OCI-LY7 (cell line): Measurements from ENCODE around the gene KRT86. TPM values are rescaled to one million over a fixed set of nuclear protein-coding genes. Genes with fewer than 3 reads are reported as not detected.

Experiments used
- BruUV-seq: library from RNA; stranded (reverse); fragments of 400-500 nt; replicated peaks from 2 replicates; lab custom pipeline; 2021; lab: Mats Ljungman, UMichigan
- CTCF ChIA-PET: fragments of 300-600 bp; sonication (Branson Sonifier 250); formaldehyde crosslinking; loops from one replicate; lab custom pipeline; 2022; ENCODE audit warnings: antibody characterized with exemption; ENCODE audit not compliant: unreplicated experiment; lab: Charles Lee
- POLR2A ChIA-PET: fragments of 300-600 bp; sonication (Branson Sonifier 250); formaldehyde crosslinking; loops from one replicate; lab custom pipeline; 2022; ENCODE audit warnings: antibody characterized with exemption; lab: Charles Lee
- DNase-seq: peaks from one replicate; pipeline ENCODE4 v3.0.0-alpha.2; 2015; ENCODE audit warnings: low spot score
- H2AFZ ChIP-seq: fragments of 200-600 bp; sonication (generic), shearing (Covaris generic); 2 replicates; pipeline ENCODE4 v1.6.1; 2014; ENCODE audit warnings: mild to moderate bottlenecking, antibody characterized with exemption, low read length, moderate library complexity
- H3K27ac ChIP-seq: fragments of 200-600 bp; sonication (generic); 2 replicates; pipeline ENCODE4 v1.5.1; 2014; ENCODE audit warnings: mixed run types, low read depth, mild to moderate bottlenecking, moderate library complexity, low read length, inconsistent platforms; ENCODE audit not compliant: poor library complexity, severe bottlenecking
- H3K36me3 ChIP-seq: fragments of 200-600 bp; sonication (generic); 2 replicates; pipeline ENCODE4 v1.6.1; 2014; ENCODE audit warnings: mild to moderate bottlenecking, antibody characterized with exemption, low read length, moderate library complexity, mixed read lengths; ENCODE audit not compliant: insufficient read depth
- H3K4me1 ChIP-seq: fragments of 200-600 bp; sonication (generic); 2 replicates; pipeline ENCODE4 v1.5.1; 2014; ENCODE audit warnings: mild to moderate bottlenecking, low read length; ENCODE audit not compliant: insufficient read depth, poor library complexity, severe bottlenecking
- H3K4me2 ChIP-seq: fragments of 200-600 bp; sonication (generic); 2 replicates; pipeline ENCODE4 v1.6.1; 2014; ENCODE audit warnings: mild to moderate bottlenecking, low read length
- H3K4me3 ChIP-seq: fragments of 200-600 bp; sonication (generic); 2 replicates; pipeline ENCODE4 v1.5.1; 2014; ENCODE audit warnings: mild to moderate bottlenecking, low read depth, low read length; ENCODE audit not compliant: poor library complexity, severe bottlenecking
- H3K79me2 ChIP-seq: fragments of 200-600 bp; sonication (generic); 2 replicates; pipeline ENCODE4 v1.6.1; 2016; ENCODE audit warnings: low read depth, mild to moderate bottlenecking, low read length, moderate library complexity, mixed read lengths; ENCODE audit not compliant: insufficient read depth
- H3K9me2 ChIP-seq: fragments of 200-600 bp; sonication (generic); 2 replicates; pipeline ENCODE4 v1.6.1; 2016; ENCODE audit warnings: mild to moderate bottlenecking, low read length, mixed read lengths; ENCODE audit not compliant: insufficient read depth
- H3K9me3 ChIP-seq: fragments of 200-600 bp; sonication (generic); 2 replicates; pipeline ENCODE4 v1.6.1; 2014; ENCODE audit warnings: mild to moderate bottlenecking, mixed run types, low read length, mixed read lengths
- H4K20me1 ChIP-seq: fragments of 200-600 bp; sonication (generic); 2 replicates; pipeline ENCODE4 v1.6.1; 2014; ENCODE audit warnings: mild to moderate bottlenecking, antibody characterized with exemption, low read length, moderate library complexity, mixed read lengths; ENCODE audit not compliant: insufficient read depth
- CTCF ChIP-seq: fragments of 200-600 bp; sonication (generic); conservative IDR thresholded peaks from 2 replicates; pipeline ENCODE4 v1.5.1; 2014; ENCODE audit warnings: mild to moderate bottlenecking, antibody characterized with exemption, low read length, moderate library complexity, mixed read lengths
- EZH2phosphoT487 ChIP-seq: fragments of 200-600 bp; sonication (generic); IDR thresholded peaks from 2 replicates; pipeline ENCODE4 v1.6.1; 2018; ENCODE audit warnings: low read depth, borderline replicate concordance, mild to moderate bottlenecking, mixed run types, antibody characterized with exemption, low read length, moderate library complexity, mixed read lengths
- intact Hi-C: fragments of 100-400 bp; cut with micrococcal nuclease; formaldehyde crosslinking; loops from one replicate; pipeline ENCODE4 v1.10.0; 2022; ENCODE audit not compliant: unreplicated experiment
- total RNA-seq, 2 experiments: library from RNA; depleted of rRNA in 1 of 2; stranded (reverse); fragments of >200 nt in 1 of 2; shearing (Covaris generic) in 1 of 2; gene quantifications; 2 replicates each; pipeline ENCODE4 v1.2.3, GENCODE V29; 2014 to 2022

Gene KRT86
- total RNA-seq, 2 experiments from 2014 or later: not detected

GRCh38 chr12:52259657-52260243 is 14.7 kb upstream of the KRT86 start:
- Histone ChIP-seq H3K4me2 (no peak overlapping the region), H3K4me3 (no peak overlapping the region), H3K79me2 (no peaks in the 10 kb centered on the region), H3K9me2 (no peaks in the 10 kb centered on the region), H3K4me1 (no peaks in the 10 kb centered on the region), H3K36me3 (no peaks in the 10 kb centered on the region), H3K9me3 (no peaks in the 10 kb centered on the region), H2AFZ (no peak overlapping the region), H4K20me1 (no peaks in the 10 kb centered on the region), H3K27ac (no peak overlapping the region)
- BruUV-seq: no TSS peak
- TF ChIP-seq CTCF (no peak), EZH2phosphoT487 (no peak)
- intact Hi-C loops: no loop called here
- POLR2A ChIA-PET: no interaction called here
- CTCF ChIA-PET: no interaction called here
- DNase-seq: no peak

- no peaks in the 10 kb centered on the region for H4K20me1 ChIP-seq
- intact Hi-C loops: no loop called here
- ChIA-PET CTCF (interaction anchor here (0.6 kb wide), 1 partner anchor 101 kb away, joined by 3 read pairs; no protein-coding TSS in a partner anchor), POLR2A (no interaction called here)
- TF ChIP-seq EZH2phosphoT487 (no peak), CTCF (no peak)
- H3K4me2 ChIP-seq: no peak overlapping the region
- H3K4me3 ChIP-seq: no peak overlapping the region
- DNase-seq: no peak
- H3K4me1 ChIP-seq: no peaks in the 10 kb centered on the region
- no peaks in the 10 kb centered on the region for H3K9me3 ChIP-seq
- no peaks in the 10 kb centered on the region for H3K9me2 ChIP-seq
- H3K79me2 ChIP-seq: no peaks in the 10 kb centered on the region
- BruUV-seq: no TSS peak
- no peak overlapping the region for H3K27ac ChIP-seq
- H2AFZ ChIP-seq: no peak overlapping the region
- no peaks in the 10 kb centered on the region for H3K36me3 ChIP-seq
Observed at GRCh38 chr12:52260361-52261207, 13.9 kb upstream of the KRT86 start.

- H3K79me2 ChIP-seq: no peaks in the 10 kb centered on the region
- CTCF ChIA-PET: no interaction called here
- POLR2A ChIA-PET: no interaction called here
- H4K20me1 ChIP-seq: no peaks in the 10 kb centered on the region
- H3K4me1 ChIP-seq: no peaks in the 10 kb centered on the region
- H3K9me3 ChIP-seq: no peaks in the 10 kb centered on the region
- no peak for TF ChIP-seq CTCF
- TF ChIP-seq EZH2phosphoT487: no peak
- no peaks in the 10 kb centered on the region for H3K36me3 ChIP-seq
- H3K9me2 ChIP-seq: no peaks in the 10 kb centered on the region
- H3K27ac ChIP-seq: no peak overlapping the region
- no peak overlapping the region for H2AFZ ChIP-seq
- no TSS peak for BruUV-seq
- H3K4me3 ChIP-seq: no peak overlapping the region
- DNase-seq: no peak
- no peak overlapping the region for H3K4me2 ChIP-seq
- intact Hi-C loops: no loop called here
Observed at GRCh38 chr12:52261208-52261484, 13.3 kb upstream of the KRT86 start.
